Parathyroid adenoma (tissue), 2 donors: ENCODE data around the gene INPP5A.
"Not testable (repeated sequence)": the region's sequence is repeated elsewhere in the genome, so short reads cannot be mapped to it uniquely, and the experiment has no call there.

Experiments
- H2AFZ ChIP-seq: fragments of 300-600 bp; sonication (generic); one replicate; pipeline ENCODE4 v1.7.0; 2017; ENCODE audit warnings: antibody characterized with exemption, mild to moderate bottlenecking
- H3K27ac ChIP-seq: fragments of 300-600 bp; sonication (generic); one replicate; pipeline ENCODE4 v1.7.0; 2017
- H3K27me3 ChIP-seq: fragments of 300-600 bp; sonication (generic); one replicate; pipeline ENCODE4 v1.7.0; 2017; ENCODE audit warnings: low read length; ENCODE audit not compliant: control insufficient read depth, insufficient read depth
- H3K36me3 ChIP-seq: fragments of 300-600 bp; sonication (generic); one replicate; pipeline ENCODE4 v1.7.0; 2017; ENCODE audit warnings: low read length; ENCODE audit not compliant: control insufficient read depth, insufficient read depth
- H3K4me1 ChIP-seq: fragments of 300-600 bp; sonication (generic); one replicate; pipeline ENCODE4 v1.7.0; 2017; ENCODE audit warnings: control low read depth
- H3K4me2 ChIP-seq: fragments of 300-600 bp; sonication (generic); one replicate; pipeline ENCODE4 v1.7.0; 2017; ENCODE audit warnings: low read length
- H3K4me3 ChIP-seq: fragments of 300-600 bp; sonication (generic); one replicate; pipeline ENCODE4 v1.7.0; 2017; ENCODE audit warnings: low read depth, low read length
- H3K79me2 ChIP-seq: fragments of 300-600 bp; sonication (generic); one replicate; pipeline ENCODE4 v1.7.0; 2017; ENCODE audit warnings: control low read depth
- H3K9ac ChIP-seq: fragments of 300-600 bp; sonication (generic); one replicate; pipeline ENCODE4 v1.7.0; 2017; ENCODE audit warnings: mild to moderate bottlenecking
- H3K9me3 ChIP-seq: fragments of 300-600 bp; sonication (generic); one replicate; pipeline ENCODE4 v1.7.0; 2017; ENCODE audit warnings: low read length; ENCODE audit not compliant: control insufficient read depth
- CTCF ChIP-seq: fragments of 300-600 bp; sonication (generic); IDR thresholded peaks from one replicate; pipeline ENCODE4 v1.7.0; 2017; ENCODE audit warnings: antibody characterized with exemption, mild to moderate bottlenecking
- donor health status: primary hyperparathyroidism.

Gene INPP5A

GRCh38 chr10:132570771-132571649 lies 33.4 kb downstream of the INPP5A start:
- Histone ChIP-seq H3K9ac (no peak overlapping the region), H3K4me1 (peaks cover 7% of the 10 kb centered on the region), H3K4me2 (no peak overlapping the region), H2AFZ (no peak overlapping the region), H3K9me3 (no peaks in the 10 kb centered on the region), H3K27me3 (no peaks in the 10 kb centered on the region), H3K36me3 (no peaks in the 10 kb centered on the region), H3K27ac (no peak overlapping the region), H3K79me2 (peaks cover 41% of the 10 kb centered on the region), H3K4me3 (no peak overlapping the region)
- no peak for TF ChIP-seq CTCF

- H2AFZ ChIP-seq: no peak overlapping the region
- H3K9me3 ChIP-seq: no peaks in the 10 kb centered on the region
- no peak for TF ChIP-seq CTCF
- H3K9ac ChIP-seq: no peak overlapping the region
- no peak overlapping the region for H3K4me2 ChIP-seq
- no peaks in the 10 kb centered on the region for H3K27me3 ChIP-seq
- no peak overlapping the region for H3K27ac ChIP-seq
- peaks cover 43% of the 10 kb centered on the region for H3K79me2 ChIP-seq
- no peak overlapping the region for H3K4me3 ChIP-seq
- peaks cover 7% of the 10 kb centered on the region for H3K4me1 ChIP-seq
- no peaks in the 10 kb centered on the region for H3K36me3 ChIP-seq
Measured at GRCh38 chr10:132571650-132572544, 34.3 kb downstream of the INPP5A start.

GRCh38 chr10:132572545-132572937 lies 35.0 kb downstream of the INPP5A start:
- H3K4me2 ChIP-seq: no peak overlapping the region
- H3K79me2 ChIP-seq: peaks cover 44% of the 10 kb centered on the region
- TF ChIP-seq CTCF: no peak
- no peaks in the 10 kb centered on the region for H3K36me3 ChIP-seq
- no peak overlapping the region for H3K9ac ChIP-seq
- H3K4me3 ChIP-seq: no peak overlapping the region
- H3K4me1 ChIP-seq: peaks cover 7% of the 10 kb centered on the region
- H3K27ac ChIP-seq: no peak overlapping the region
- H2AFZ ChIP-seq: no peak overlapping the region
- H3K9me3 ChIP-seq: no peaks in the 10 kb centered on the region
- no peaks in the 10 kb centered on the region for H3K27me3 ChIP-seq

- not testable (repeated sequence) for H3K4me1 ChIP-seq, H3K9ac ChIP-seq, H3K4me2 ChIP-seq, H3K36me3 ChIP-seq, H3K4me3 ChIP-seq, H3K27ac ChIP-seq, H3K27me3 ChIP-seq, H2AFZ ChIP-seq, H3K9me3 ChIP-seq
- peaks cover 45% of the 10 kb centered on the region for H3K79me2 ChIP-seq
Measured at GRCh38 chr10:132572946-132573345, 35.4 kb downstream of the INPP5A start.

- Histone ChIP-seq H3K79me2 (peaks cover 45% of the 10 kb centered on the region), H3K4me1 (peaks cover 7% of the 10 kb centered on the region), H2AFZ (no peak overlapping the region), H3K4me3 (no peak overlapping the region), H3K9me3 (no peaks in the 10 kb centered on the region), H3K4me2 (no peak overlapping the region), H3K27me3 (no peaks in the 10 kb centered on the region), H3K36me3 (no peaks in the 10 kb centered on the region), H3K9ac (no peak overlapping the region), H3K27ac (no peak overlapping the region)
- TF ChIP-seq CTCF: no peak
Measured at GRCh38 chr10:132574288-132574687, 36.7 kb downstream of the INPP5A start.
